IMR-90 (cell line): ENCODE measurements around the gene FN1. TPM values are rescaled to one million over a fixed set of nuclear protein-coding genes. Genes with fewer than 3 reads are reported as not detected.
A peak's percentile ranks its signal among the peaks of the same experiment; 100 is the strongest.

Source experiments
- ATAC-seq: fragments of 200-7000 bp; cut with Tn5 transposase; 2 replicates; pipeline ENCODE4 v1.9.1; 2020; ENCODE audit warnings: low read depth, mild to moderate bottlenecking, moderate library complexity
- BruUV-seq: library from RNA; stranded (reverse); fragments of 400-500 nt; replicated peaks from 2 replicates; lab custom pipeline; 2021; lab: Mats Ljungman, UMichigan
- CTCF ChIA-PET: fragments of 300-600 bp; formaldehyde crosslinking; extraction: SDS; loops from one replicate; lab custom pipeline; 2021; ENCODE audit warnings: antibody characterized with exemption; lab: Yijun Ruan, JAX
- POLR2A ChIA-PET: fragments of 300-600 bp; sonication (Branson Sonifier 250); formaldehyde crosslinking; loops from one replicate; lab custom pipeline; 2022; ENCODE audit warnings: antibody characterized with exemption; ENCODE audit not compliant: unreplicated experiment; lab: Charles Lee
- DNase-seq: peaks from one replicate; pipeline ENCODE4 v3.0.0; 2013
- H2AFZ ChIP-seq: replicated peaks from 2 replicates; pipeline ENCODE3; 2013; ENCODE audit warnings: low read length, mild to moderate bottlenecking; ENCODE audit not compliant: poor library complexity
- H2AK5ac ChIP-seq: 2 replicates; pipeline ENCODE4 v1.6.1; 2013; ENCODE audit warnings: low read depth, low read length, inconsistent platforms
- H2AK9ac ChIP-seq: replicated peaks from 2 replicates; pipeline ENCODE3; 2013; ENCODE audit warnings: mild to moderate bottlenecking, low read depth, low read length, moderate library complexity; ENCODE audit not compliant: poor library complexity
- H2BK120ac ChIP-seq: 2 replicates; pipeline ENCODE4 v1.6.1; 2013; ENCODE audit warnings: low read depth, low read length, inconsistent platforms
- H2BK15ac ChIP-seq: 3 replicates; pipeline ENCODE4 v1.6.1; 2013; ENCODE audit warnings: low read depth, low read length, inconsistent platforms
- H2BK20ac ChIP-seq: 2 replicates; pipeline ENCODE4 v1.6.1; 2013; ENCODE audit warnings: low read depth, mild to moderate bottlenecking, inconsistent platforms, low read length, moderate library complexity
- H2BK5ac ChIP-seq: 2 replicates; pipeline ENCODE4 v1.6.1; 2013; ENCODE audit warnings: mild to moderate bottlenecking, low read depth, low read length, inconsistent platforms; ENCODE audit not compliant: poor library complexity, severe bottlenecking
- H3K14ac ChIP-seq: replicated peaks from 2 replicates; pipeline ENCODE4 v1.6.1; 2013; ENCODE audit warnings: low read depth, low read length, inconsistent platforms
- H3K18ac ChIP-seq: 2 replicates; pipeline ENCODE4 v1.6.1; 2013; ENCODE audit warnings: low read depth, low read length, control low read depth
- H3K23ac ChIP-seq: 2 replicates; pipeline ENCODE4 v1.6.1; 2013; ENCODE audit warnings: low read depth, low read length, inconsistent platforms
- H3K27ac ChIP-seq: 2 replicates; pipeline ENCODE4 v1.5.1; 2013; ENCODE audit warnings: mild to moderate bottlenecking, control low read depth, low read length; ENCODE audit not compliant: insufficient read depth
- H3K27me3 ChIP-seq: 2 replicates; pipeline ENCODE4 v1.6.1; 2013; ENCODE audit warnings: low read length; ENCODE audit not compliant: control insufficient read depth, insufficient read depth
- H3K36me3 ChIP-seq: 2 replicates; pipeline ENCODE4 v1.6.1; 2013; ENCODE audit warnings: low read length, mixed read lengths; ENCODE audit not compliant: control insufficient read depth, insufficient read depth
- H3K4ac ChIP-seq: 2 replicates; pipeline ENCODE4 v1.6.1; 2013; ENCODE audit warnings: low read depth, low read length, inconsistent platforms
- H3K4me1 ChIP-seq: 2 replicates; pipeline ENCODE4 v1.6.1; 2013; ENCODE audit warnings: low read length, mixed read lengths; ENCODE audit not compliant: control insufficient read depth, insufficient read depth
- H3K4me2 ChIP-seq: 2 replicates; pipeline ENCODE4 v1.6.1; 2013; ENCODE audit warnings: low read depth, mild to moderate bottlenecking, control low read depth, low read length, moderate library complexity
- H3K4me3 ChIP-seq: 2 replicates; pipeline ENCODE4 v1.5.1; 2013; ENCODE audit warnings: low read depth, mild to moderate bottlenecking, control low read depth, low read length, moderate library complexity; ENCODE audit not compliant: insufficient read depth
- H3K56ac ChIP-seq: 2 replicates; pipeline ENCODE4 v1.6.1; 2013; ENCODE audit warnings: low read length, inconsistent platforms; ENCODE audit not compliant: insufficient read depth; ENCODE audit errors: extremely low read depth
- H3K79me1 ChIP-seq, 2 experiments: 2 replicates each; pipeline ENCODE4 v1.6.1; 2013; ENCODE audit warnings: low read length in 2 of 2, inconsistent platforms in 1 of 2, low read depth in 1 of 2
- H3K9ac ChIP-seq: 2 replicates; pipeline ENCODE4 v1.6.1; 2013; ENCODE audit warnings: low read depth, low read length, control low read depth
- H3K9me1 ChIP-seq: 2 replicates; pipeline ENCODE4 v1.6.1; 2013; ENCODE audit warnings: low read length, inconsistent platforms; ENCODE audit not compliant: insufficient read depth
- H3K9me3 ChIP-seq: 2 replicates; pipeline ENCODE4 v1.6.1; 2013; ENCODE audit warnings: low read length; ENCODE audit not compliant: control insufficient read depth, insufficient read depth
- H4K20me1 ChIP-seq: 2 replicates; pipeline ENCODE4 v1.6.1; 2013; ENCODE audit warnings: low read length, inconsistent platforms; ENCODE audit not compliant: insufficient read depth
- H4K5ac ChIP-seq: 2 replicates; pipeline ENCODE4 v1.6.1; 2013; ENCODE audit warnings: mild to moderate bottlenecking, low read depth, low read length, control low read depth
- H4K8ac ChIP-seq, 2 experiments: 2 replicates each; pipeline ENCODE4 v1.6.1; 2013; ENCODE audit warnings: low read depth in 2 of 2, low read length in 2 of 2, control low read depth in 1 of 2, inconsistent platforms in 1 of 2
- H4K91ac ChIP-seq: 2 replicates; pipeline ENCODE4 v1.6.1; 2013; ENCODE audit warnings: low read depth, low read length, inconsistent platforms; ENCODE audit not compliant: insufficient read depth
- BHLHE40 ChIP-seq: fragments of 150-350 bp; IDR thresholded peaks from 2 replicates; pipeline ENCODE4 v1.6.1; 2016; ENCODE audit warnings: mild to moderate bottlenecking, low read depth, low read length
- CEBPB ChIP-seq: IDR thresholded peaks from 2 replicates; pipeline ENCODE4 v1.6.1; 2012; ENCODE audit warnings: low read depth, low read length, improper control_type of control experiment
- CHD1 ChIP-seq: IDR thresholded peaks from 2 replicates; pipeline ENCODE4 v1.6.1; 2012; ENCODE audit warnings: low read depth, low read length, improper control_type of control experiment
- ELK1 ChIP-seq: fragments of 150-350 bp; IDR thresholded peaks from 2 replicates; pipeline ENCODE4 v1.6.1; 2016; ENCODE audit warnings: low read depth, mild to moderate bottlenecking, low read length, moderate library complexity, borderline replicate concordance
- FOS ChIP-seq: fragments of 150-350 bp; IDR thresholded peaks from 2 replicates; pipeline ENCODE4 v1.6.1; 2016; ENCODE audit warnings: low read depth, low read length
- MAZ ChIP-seq: IDR thresholded peaks from 2 replicates; pipeline ENCODE4 v1.6.1; 2012; ENCODE audit warnings: low read depth, mild to moderate bottlenecking, low read length, improper control_type of control experiment, moderate library complexity, borderline replicate concordance
- POLR2A ChIP-seq: IDR thresholded peaks from 2 replicates; pipeline ENCODE4 v1.6.1; 2012; ENCODE audit warnings: mild to moderate bottlenecking, low read depth, low read length
- RAD21 ChIP-seq: IDR thresholded peaks from 2 replicates; pipeline ENCODE4 v1.6.1; 2012; ENCODE audit warnings: low read length, improper control_type of control experiment
- RCOR1 ChIP-seq: IDR thresholded peaks from 2 replicates; pipeline ENCODE4 v1.6.1; 2012; ENCODE audit warnings: mild to moderate bottlenecking, low read length, improper control_type of control experiment; ENCODE audit not compliant: insufficient replicate concordance
- SMC3 ChIP-seq: fragments of 150-350 bp; IDR thresholded peaks from 2 replicates; pipeline ENCODE4 v1.6.1; 2016; ENCODE audit warnings: low read depth, mild to moderate bottlenecking, antibody characterized with exemption, low read length, moderate library complexity
- WGBS, 2 experiments: methylation state at CpG; one replicate each; pipeline versions ENCODE4 v1.1.5 to v1.1.7; 2013; ENCODE audit warnings: missing lambda C conversion rate in 2 of 2; ENCODE audit not compliant: insufficient read length in 1 of 2; ENCODE audit errors: extremely low coverage in 2 of 2; 5-methylcytosine and 5-hydroxymethylcytosine counted together
- dilution Hi-C: fragments of 300-500 bp; cut with HindIII; formaldehyde crosslinking; loops from one replicate; pipeline ENCODE4 v1.14.3; 2018; ENCODE audit warnings: low sequenced_read_pairs; ENCODE audit not compliant: unreplicated experiment
- in situ Hi-C: fragments of 300-500 bp; cut with MboI; formaldehyde crosslinking; loops from 3 replicates; pipeline ENCODE4 v1.14.3; 2019; ENCODE audit warnings: low sequenced_read_pairs, inconsistent platforms, mixed read lengths
- intact Hi-C: fragments of 100-400 bp; cut with micrococcal nuclease; formaldehyde crosslinking; loops from 2 replicates; pipeline ENCODE4 v1.10.0; 2022
- polyA plus RNA-seq, 3 experiments: library from polyadenylated mRNA; depleted of rRNA; stranded (reverse); fragments of >200 nt; gene quantifications; 2 replicates each; pipeline ENCODE4 v1.2.3, GENCODE V29; 2012; ENCODE audit warnings: low replicate concordance in 1 of 3
- total RNA-seq: library from RNA; depleted of rRNA; stranded (reverse); fragments of >200 nt; gene quantifications from 2 replicates; pipeline ENCODE4 v1.2.3, GENCODE V29; 2012
- TF ChIP-seq, protein P1 (sequence below): fragments of 150-350 bp; IDR thresholded peaks from 2 replicates; pipeline ENCODE4 v1.6.1; 2017; ENCODE audit warnings: mild to moderate bottlenecking, antibody characterized with exemption, low read length, low read depth

Gene FN1
- total and polyA plus RNA-seq, 2 of the 4 experiments (the other 2 are of a cell fraction), result 8,243 to 13,004 TPM

- TF ChIP-seq RAD21, result no peak
These were observed 38.1 kb downstream of the FN1 start (continued) for GRCh38 chr2:215397632-215398341.

DNA sequence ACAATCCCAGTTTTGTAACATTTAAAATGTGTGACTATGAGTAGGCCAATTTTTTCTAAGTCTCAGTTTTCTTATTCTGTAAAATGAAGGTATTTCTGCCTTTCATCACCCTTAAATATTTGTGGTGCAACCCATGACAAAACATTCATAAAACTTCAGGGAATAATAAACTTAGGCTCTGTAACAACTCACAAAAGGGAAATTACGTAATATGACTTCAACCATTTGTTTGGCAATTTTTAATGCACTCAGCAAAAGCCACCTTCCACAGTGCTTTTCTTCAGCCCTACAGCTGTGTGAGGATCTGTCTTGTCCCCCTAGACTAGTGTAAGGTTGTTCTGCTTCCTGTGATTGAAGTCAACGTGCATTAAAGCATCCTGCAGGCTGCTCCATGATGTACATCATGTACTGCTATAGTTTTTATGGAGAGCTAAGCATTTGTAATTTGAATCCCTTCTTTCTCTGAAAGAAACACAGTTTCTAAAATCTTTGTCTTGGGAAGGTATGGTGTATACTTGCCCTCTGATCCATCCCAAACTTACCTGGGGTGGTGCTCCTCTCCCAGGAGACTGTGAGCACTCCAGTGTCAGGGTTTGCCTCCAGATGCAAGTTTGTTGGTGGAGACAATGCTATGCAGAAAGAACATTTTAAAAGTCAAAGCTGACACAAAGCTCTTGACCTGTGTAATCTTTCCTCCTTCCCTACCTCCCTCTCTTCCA, 39.1 kb downstream of the FN1 start:
- Histone ChIP-seq H2BK120ac (peak overlapping the region; percentile 81), H4K8ac (peak overlapping the region in 1 of 2 experiments; percentile 58; a peak in 1 of 4 replicates), H2AK5ac (peak overlapping the region; percentile 48; the same call in 1 of the 2 replicates), H4K5ac (peak overlapping the region; percentile 14; the same call in 1 of the 2 replicates), H3K4me3 (no peak overlapping the region), H3K9me1 (peaks cover 8% of the 10 kb centered on the region; the same call in 1 of the 2 replicates), H3K14ac (no peak overlapping the region; the same call in 1 of the 2 replicates), H2BK15ac (no peak overlapping the region), H2AK9ac (no peak overlapping the region), H3K36me3 (peaks cover 65% of the 10 kb centered on the region), H2BK20ac (no peak overlapping the region), H3K18ac (peak overlapping the region; percentile 53; the same call in 1 of the 2 replicates), H3K56ac (0 out of 2 replicates have a peak overlapping the region, but pooled peaks have one; percentile 11), H2BK5ac (peak overlapping the region; percentile 79), H3K27me3 (no peaks in the 10 kb centered on the region), H2AFZ (no peak overlapping the region), H3K4ac (peak overlapping the region; percentile 70; the same call in 1 of the 2 replicates), H3K9me3 (no peaks in the 10 kb centered on the region), H3K4me2 (no peak overlapping the region), H4K91ac (peak overlapping the region; percentile 20), H3K23ac (peak overlapping the region; percentile 6; the same call in 1 of the 2 replicates), H4K20me1 (peaks cover 19% of the 10 kb centered on the region), H3K4me1 (peaks cover 13% of the 10 kb centered on the region), H3K79me1 (peaks cover 38 to 62% of the 10 kb centered on the region in 2 experiments), H3K27ac (peak overlapping the region; percentile 87), H3K9ac (peak overlapping the region; percentile 31; the same call in 1 of the 2 replicates)
- ATAC-seq (peak; percentile 50), DNase-seq (peak; percentile 82)
- dilution Hi-C loops (no loop called here), intact Hi-C loops (no loop called here), in situ Hi-C loops (no loop called here)
- ChIA-PET POLR2A (interaction anchor here (0.6 kb wide), 1 partner anchor 943 kb away, joined by 4 read pairs; no protein-coding TSS in a partner anchor), CTCF (interaction anchor here (0.7 to 1.4 kb wide), 4 partner anchors 13 to 522 kb away, joined by 3 to 5 read pairs (median 4); no protein-coding TSS in a partner anchor)
- WGBS, 2 experiments, result no CpG with 5 or more reads among the region's 2 CpGs
- BruUV-seq, result no TSS peak
- TF ChIP-seq ELK1 (no peak), BHLHE40 (no peak), RCOR1 (no peak), POLR2A (no peak), FOS (no peak), CEBPB (peak; percentile 92), SMC3 (peak; percentile 8; the same call in 1 of the 2 replicates), RAD21 (no peak), CHD1 (no peak), MAZ (no peak)
- TF ChIP-seq, protein P1, sequence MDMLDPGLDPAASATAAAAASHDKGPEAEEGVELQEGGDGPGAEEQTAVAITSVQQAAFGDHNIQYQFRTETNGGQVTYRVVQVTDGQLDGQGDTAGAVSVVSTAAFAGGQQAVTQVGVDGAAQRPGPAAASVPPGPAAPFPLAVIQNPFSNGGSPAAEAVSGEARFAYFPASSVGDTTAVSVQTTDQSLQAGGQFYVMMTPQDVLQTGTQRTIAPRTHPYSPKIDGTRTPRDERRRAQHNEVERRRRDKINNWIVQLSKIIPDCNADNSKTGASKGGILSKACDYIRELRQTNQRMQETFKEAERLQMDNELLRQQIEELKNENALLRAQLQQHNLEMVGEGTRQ, result no peak
